Measurements from ENCODE around the gene GNA12. TPM values are rescaled to one million over a fixed set of nuclear protein-coding genes. Genes with fewer than 3 reads are reported as not detected.

Gene GNA12
- total RNA-seq, 1 donor from 2014 or later: 68.6 TPM

GRCh38 chr7:2734751-2735571 is 109.1 kb downstream of the GNA12 start:
- no peak for DNase-seq (ENCODE audit: low spot score, unreplicated experiment)
- Mint-ChIP-seq H3K27ac (no peak overlapping the region), H3K9me3 (ENCODE audit: low read depth) (no peaks in the 10 kb centered on the region), H3K4me3 (ENCODE audit: low read depth) (no peak overlapping the region), H3K4me1 (ENCODE audit: low read depth) (peaks cover 7% of the 10 kb centered on the region), H3K36me3 (ENCODE audit: insufficient read depth) (peaks cover 20% of the 10 kb centered on the region), H3K27me3 (no peaks in the 10 kb centered on the region)
- TF ChIP-seq CTCF (IDR thresholded peaks at IDR 0.05; ENCODE audit: unreplicated experiment): no peak

- no peak for DNase-seq (ENCODE audit: low spot score, unreplicated experiment)
- no peak overlapping the region for H3K27ac Mint-ChIP-seq
These were observed 109.9 kb downstream of the GNA12 start for GRCh38 chr7:2734084-2734686.

GRCh38 chr7:2732959-2733584 is 111.0 kb downstream of the GNA12 start:
- DNase-seq (ENCODE audit: low spot score, unreplicated experiment): no peak
- Mint-ChIP-seq H3K4me1 (ENCODE audit: low read depth) (peaks cover 10% of the 10 kb centered on the region), H3K4me3 (ENCODE audit: low read depth) (no peak overlapping the region), H3K27ac (peak overlapping the region; percentile 42), H3K27me3 (no peaks in the 10 kb centered on the region), H3K9me3 (ENCODE audit: low read depth) (no peaks in the 10 kb centered on the region), H3K36me3 (ENCODE audit: insufficient read depth) (peaks cover 31% of the 10 kb centered on the region)
- TF ChIP-seq CTCF (IDR thresholded peaks at IDR 0.05; ENCODE audit: unreplicated experiment): no peak

More at GRCh38 chr7:2734084-2734686, 109.9 kb downstream of the GNA12 start:
- Mint-ChIP-seq H3K36me3 (ENCODE audit: insufficient read depth) (peaks cover 24% of the 10 kb centered on the region), H3K27me3 (no peaks in the 10 kb centered on the region), H3K9me3 (ENCODE audit: low read depth) (no peaks in the 10 kb centered on the region), H3K4me1 (ENCODE audit: low read depth) (peaks cover 10% of the 10 kb centered on the region), H3K4me3 (ENCODE audit: low read depth) (no peak overlapping the region)
- no peak for TF ChIP-seq CTCF (IDR thresholded peaks at IDR 0.05; ENCODE audit: unreplicated experiment)

GRCh38 chr7:2732388-2732787 is 111.7 kb downstream of the GNA12 start:
- peak overlapping the region; percentile 39 for H3K27ac Mint-ChIP-seq
- H3K36me3 Mint-ChIP-seq (ENCODE audit: insufficient read depth): peaks cover 31% of the 10 kb centered on the region
- no peaks in the 10 kb centered on the region for H3K9me3 Mint-ChIP-seq (ENCODE audit: low read depth)
- no peak overlapping the region for H3K4me3 Mint-ChIP-seq (ENCODE audit: low read depth)
- DNase-seq (ENCODE audit: low spot score, unreplicated experiment): no peak
- no peaks in the 10 kb centered on the region for H3K27me3 Mint-ChIP-seq
- no peak for TF ChIP-seq CTCF (IDR thresholded peaks at IDR 0.05; ENCODE audit: unreplicated experiment)
- H3K4me1 Mint-ChIP-seq (ENCODE audit: low read depth): peaks cover 10% of the 10 kb centered on the region

Data from progenitor cell of endocrine pancreas (in vitro differentiated cells).